Smooth muscle cell (in vitro differentiated cells): ENCODE measurements around the gene MGLL. TPM values are rescaled to one million over a fixed set of nuclear protein-coding genes. Genes with fewer than 3 reads are reported as not detected.

Experiments
- DNase-seq: peaks from one replicate; lab custom pipeline; 2025; ENCODE audit not compliant: unreplicated experiment; lab: John Stamatoyannopoulos, UW
- H2AFZ ChIP-seq: fragments of 200-600 bp; sonication (generic); 2 replicates; pipeline ENCODE4 v1.6.0; 2016; ENCODE audit warnings: antibody characterized with exemption, low read depth, mild to moderate bottlenecking
- H3F3A ChIP-seq: fragments of 200-600 bp; sonication (generic); 2 replicates; pipeline ENCODE4 v1.6.0; 2017; ENCODE audit warnings: antibody characterized with exemption, low read depth
- H3K27ac ChIP-seq: fragments of 200-600 bp; sonication (generic); 2 replicates; pipeline ENCODE4 v1.5.1; 2016; ENCODE audit warnings: low read depth, mild to moderate bottlenecking
- H3K27me3 ChIP-seq: fragments of 200-600 bp; sonication (generic); 2 replicates; pipeline ENCODE4 v1.6.1; 2016; ENCODE audit warnings: low read depth, mild to moderate bottlenecking
- H3K36me3 ChIP-seq: fragments of 200-600 bp; sonication (generic); 2 replicates; pipeline ENCODE4 v1.5.1; 2016; ENCODE audit warnings: low read depth
- H3K4me1 ChIP-seq: fragments of 200-600 bp; sonication (generic); 2 replicates; pipeline ENCODE4 v1.5.1; 2016; ENCODE audit warnings: low read depth
- H3K4me2 ChIP-seq: fragments of 200-600 bp; sonication (generic); 2 replicates; pipeline ENCODE4 v1.6.0; 2016; ENCODE audit warnings: mild to moderate bottlenecking
- H3K4me3 ChIP-seq: fragments of 200-600 bp; sonication (generic); 2 replicates; pipeline ENCODE4 v1.5.1; 2016; ENCODE audit warnings: mild to moderate bottlenecking
- H3K79me2 ChIP-seq: fragments of 200-600 bp; sonication (generic); 2 replicates; pipeline ENCODE4 v1.6.0; 2016; ENCODE audit warnings: low read depth, mild to moderate bottlenecking
- H3K9ac ChIP-seq: fragments of 200-600 bp; sonication (generic); 2 replicates; pipeline ENCODE4 v1.6.0; 2016; ENCODE audit warnings: low read depth
- H3K9me3 ChIP-seq: fragments of 200-600 bp; sonication (generic); replicated peaks from 2 replicates; pipeline ENCODE4 v1.5.1; 2016; ENCODE audit warnings: low read depth
- H4K20me1 ChIP-seq: fragments of 200-600 bp; sonication (generic); 2 replicates; pipeline ENCODE4 v1.6.0; 2016; ENCODE audit warnings: low read depth
- WGBS: methylation state at CpG from one replicate; pipeline ENCODE4 v1.1.7; 2016; ENCODE audit warnings: low lambda C conversion rate; 5-methylcytosine and 5-hydroxymethylcytosine counted together
- polyA plus RNA-seq: library from polyadenylated mRNA; unstranded; fragments of >200 nt; fragmentation: Nextera tagmentation; extraction: Ambion mirVana; gene quantifications from 2 replicates; pipeline ENCODE4 v1.2.1, GENCODE V29; 2016
- total RNA-seq: library from RNA; depleted of rRNA; stranded (reverse); fragments of >200 nt; gene quantifications from 2 replicates; pipeline ENCODE4 v1.2.3, GENCODE V29; 2014
- TF ChIP-seq, protein P1 (sequence below): fragments of 200-600 bp; sonication (generic); IDR thresholded peaks from 2 replicates; pipeline ENCODE4 v1.5.1; 2017; ENCODE audit warnings: borderline replicate concordance, mild to moderate bottlenecking, antibody characterized with exemption; ENCODE audit not compliant: insufficient read depth, poor library complexity, severe bottlenecking

Gene MGLL
- total and polyA plus RNA-seq, 2 experiments from 2014 or later, result 13.6 to 22.5 TPM

GRCh38 chr3:127712881-127713771, 109.2 kb downstream of the MGLL start:
- Histone ChIP-seq H3K27ac (no peak overlapping the region), H3K79me2 (no peaks in the 10 kb centered on the region), H3K4me3 (no peak overlapping the region), H3K27me3 (no peaks in the 10 kb centered on the region), H3K4me2 (no peak overlapping the region), H3K9me3 (no peaks in the 10 kb centered on the region), H2AFZ (no peak overlapping the region), H4K20me1 (no peaks in the 10 kb centered on the region), H3K36me3 (no peaks in the 10 kb centered on the region), H3K9ac (no peak overlapping the region), H3F3A (no peaks in the 10 kb centered on the region), H3K4me1 (no peaks in the 10 kb centered on the region)
- 96% methylated on average over 9 of the region's 9 CpGs for WGBS
- DNase-seq, result no peak
- TF ChIP-seq, protein P1, sequence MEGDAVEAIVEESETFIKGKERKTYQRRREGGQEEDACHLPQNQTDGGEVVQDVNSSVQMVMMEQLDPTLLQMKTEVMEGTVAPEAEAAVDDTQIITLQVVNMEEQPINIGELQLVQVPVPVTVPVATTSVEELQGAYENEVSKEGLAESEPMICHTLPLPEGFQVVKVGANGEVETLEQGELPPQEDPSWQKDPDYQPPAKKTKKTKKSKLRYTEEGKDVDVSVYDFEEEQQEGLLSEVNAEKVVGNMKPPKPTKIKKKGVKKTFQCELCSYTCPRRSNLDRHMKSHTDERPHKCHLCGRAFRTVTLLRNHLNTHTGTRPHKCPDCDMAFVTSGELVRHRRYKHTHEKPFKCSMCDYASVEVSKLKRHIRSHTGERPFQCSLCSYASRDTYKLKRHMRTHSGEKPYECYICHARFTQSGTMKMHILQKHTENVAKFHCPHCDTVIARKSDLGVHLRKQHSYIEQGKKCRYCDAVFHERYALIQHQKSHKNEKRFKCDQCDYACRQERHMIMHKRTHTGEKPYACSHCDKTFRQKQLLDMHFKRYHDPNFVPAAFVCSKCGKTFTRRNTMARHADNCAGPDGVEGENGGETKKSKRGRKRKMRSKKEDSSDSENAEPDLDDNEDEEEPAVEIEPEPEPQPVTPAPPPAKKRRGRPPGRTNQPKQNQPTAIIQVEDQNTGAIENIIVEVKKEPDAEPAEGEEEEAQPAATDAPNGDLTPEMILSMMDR, result no peak

DNA sequence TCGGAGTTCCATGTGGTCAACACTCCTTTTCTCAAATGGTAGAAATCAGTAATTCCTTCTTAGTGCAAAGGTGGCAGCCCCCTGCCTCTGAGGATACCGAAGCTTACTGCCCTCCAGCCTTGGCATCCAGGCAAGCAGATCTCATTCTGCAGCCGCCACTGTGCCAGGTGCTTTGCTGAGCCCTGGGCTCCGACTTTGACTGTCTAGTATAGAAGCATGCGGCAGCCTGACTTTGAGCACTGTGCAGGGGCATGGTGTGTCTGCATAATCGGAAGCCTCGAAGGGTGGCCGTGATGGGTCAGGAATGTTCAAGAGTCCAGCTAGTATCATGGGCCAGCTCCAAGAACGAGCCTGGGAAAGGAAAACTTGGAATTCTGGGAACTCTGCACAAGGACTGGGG, 109.9 kb downstream of the MGLL start:
- Histone ChIP-seq H3K4me2 (no peak overlapping the region), H3K27ac (no peak overlapping the region), H4K20me1 (no peaks in the 10 kb centered on the region), H3K79me2 (no peaks in the 10 kb centered on the region), H3F3A (no peaks in the 10 kb centered on the region), H3K9ac (no peak overlapping the region), H3K4me3 (no peak overlapping the region), H3K36me3 (no peaks in the 10 kb centered on the region), H3K27me3 (no peaks in the 10 kb centered on the region), H3K4me1 (no peaks in the 10 kb centered on the region), H3K9me3 (no peaks in the 10 kb centered on the region), H2AFZ (no peak overlapping the region)
- WGBS, result 95% methylated on average over 9 of the region's 9 CpGs
- DNase-seq, result no peak
- TF ChIP-seq, protein P1, result no peak

DNA sequence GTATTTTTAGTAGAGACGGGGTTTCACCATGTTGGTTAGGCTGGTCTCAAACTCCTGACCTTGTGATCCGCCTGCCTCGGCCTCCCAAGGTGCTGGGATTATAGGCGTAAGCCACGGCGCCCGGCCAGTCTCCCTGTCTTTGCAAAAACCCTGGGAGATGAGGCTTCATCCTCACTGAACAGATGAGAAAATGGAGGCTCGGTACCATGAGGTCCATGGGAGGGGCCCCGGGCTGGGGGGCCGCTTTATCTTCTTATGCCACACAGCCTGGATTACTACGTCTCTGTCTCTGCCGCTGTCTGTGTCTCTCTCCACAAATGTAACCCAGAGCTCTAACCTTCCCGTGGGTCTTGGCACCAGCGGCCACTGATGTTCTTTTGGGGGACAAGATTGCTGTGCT, 110.4 kb downstream of the MGLL start:
- H3K9me3 ChIP-seq, result no peaks in the 10 kb centered on the region
- TF ChIP-seq, protein P1, result no peak
- no peaks in the 10 kb centered on the region for H3F3A ChIP-seq
- 94% methylated on average over 14 of the region's 14 CpGs for WGBS
- H4K20me1 ChIP-seq, result no peaks in the 10 kb centered on the region
- no peak overlapping the region for H3K9ac ChIP-seq
- no peak overlapping the region for H3K4me2 ChIP-seq
- no peaks in the 10 kb centered on the region for H3K79me2 ChIP-seq
- H2AFZ ChIP-seq, result no peak overlapping the region
- H3K4me3 ChIP-seq, result no peak overlapping the region
- H3K27ac ChIP-seq, result no peak overlapping the region
- no peaks in the 10 kb centered on the region for H3K27me3 ChIP-seq
- DNase-seq, result no peak
- no peaks in the 10 kb centered on the region for H3K4me1 ChIP-seq
- H3K36me3 ChIP-seq, result no peaks in the 10 kb centered on the region
